H9 (cell line): ENCODE data around the gene SASS6. TPM values are rescaled to one million over a fixed set of nuclear protein-coding genes. Genes with fewer than 3 reads are reported as not detected.

Experiments
- DNase-seq: peaks from one replicate; pipeline ENCODE4 v3.0.0-alpha.2; 2017
- H2AFZ ChIP-seq: one replicate; pipeline ENCODE4 v1.6.1; 2013; ENCODE audit warnings: mild to moderate bottlenecking, low read length, control low read depth, moderate library complexity
- H2AK5ac ChIP-seq: 2 replicates; pipeline ENCODE4 v1.6.1; 2013; ENCODE audit warnings: low read length, control low read depth, mixed read lengths; ENCODE audit not compliant: insufficient read length
- H2BK120ac ChIP-seq: one replicate; pipeline ENCODE4 v1.6.1; 2013; ENCODE audit warnings: low read depth, mild to moderate bottlenecking, low read length, control low read depth, inconsistent platforms; ENCODE audit not compliant: poor library complexity, severe bottlenecking
- H2BK12ac ChIP-seq: 2 replicates; pipeline ENCODE4 v1.6.1; 2013; ENCODE audit warnings: low read length, control low read depth, mixed read lengths, low read depth; ENCODE audit not compliant: insufficient read length
- H2BK15ac ChIP-seq: 2 replicates; pipeline ENCODE4 v1.6.1; 2013; ENCODE audit warnings: low read depth, low read length, control low read depth
- H2BK20ac ChIP-seq: one replicate; pipeline ENCODE4 v1.6.1; 2013; ENCODE audit warnings: low read depth, mild to moderate bottlenecking, low read length, control low read depth, inconsistent platforms; ENCODE audit not compliant: poor library complexity, severe bottlenecking
- H2BK5ac ChIP-seq: 2 replicates; pipeline ENCODE4 v1.6.1; 2013; ENCODE audit warnings: low read length, control low read depth, mixed read lengths; ENCODE audit not compliant: insufficient read length
- H3K14ac ChIP-seq: 2 replicates; pipeline ENCODE4 v1.6.1; 2013; ENCODE audit warnings: low read length, control low read depth; ENCODE audit not compliant: insufficient read depth
- H3K18ac ChIP-seq: 2 replicates; pipeline ENCODE4 v1.6.1; 2013; ENCODE audit warnings: low read depth, mild to moderate bottlenecking, mixed read lengths, low read length, control low read depth; ENCODE audit not compliant: insufficient read length
- H3K23ac ChIP-seq: 2 replicates; pipeline ENCODE4 v1.6.1; 2013; ENCODE audit warnings: low read length, control low read depth, mixed read lengths, low read depth; ENCODE audit not compliant: insufficient read length
- H3K23me2 ChIP-seq: 2 replicates; pipeline ENCODE4 v1.6.1; 2013; ENCODE audit warnings: low read depth, mild to moderate bottlenecking, mixed read lengths, low read length, control low read depth; ENCODE audit not compliant: insufficient read length, poor library complexity, severe bottlenecking
- H3K27ac ChIP-seq: 2 replicates; pipeline ENCODE4 v1.5.1; 2013; ENCODE audit warnings: low read length, control low read depth, mixed read lengths, low read depth; ENCODE audit not compliant: insufficient read length
- H3K27me3 ChIP-seq: 2 replicates; pipeline ENCODE4 v1.6.1; 2013; ENCODE audit warnings: low read length, control low read depth, inconsistent platforms; ENCODE audit not compliant: insufficient read depth
- H3K4ac ChIP-seq: 2 replicates; pipeline ENCODE4 v1.6.1; 2013; ENCODE audit warnings: low read depth, mild to moderate bottlenecking, control low read depth, inconsistent platforms, low read length, moderate library complexity
- H3K4me1 ChIP-seq: 2 replicates; pipeline ENCODE4 v1.6.1; 2013; ENCODE audit warnings: low read length, control low read depth, inconsistent platforms; ENCODE audit not compliant: insufficient read depth
- H3K4me2 ChIP-seq: 2 replicates; pipeline ENCODE4 v1.6.1; 2013; ENCODE audit warnings: low read length, control low read depth, mixed read lengths; ENCODE audit not compliant: insufficient read length, insufficient read depth
- H3K56ac ChIP-seq: 2 replicates; pipeline ENCODE4 v1.6.1; 2013; ENCODE audit warnings: low read depth, mild to moderate bottlenecking, mixed read lengths, low read length, control low read depth; ENCODE audit not compliant: insufficient read length
- H3K79me1 ChIP-seq: 2 replicates; pipeline ENCODE4 v1.6.1; 2013; ENCODE audit warnings: low read depth, mild to moderate bottlenecking, moderate library complexity, low read length, control low read depth, inconsistent platforms; ENCODE audit not compliant: insufficient read depth, poor library complexity, severe bottlenecking
- H3K79me2 ChIP-seq: 2 replicates; pipeline ENCODE4 v1.6.1; 2013; ENCODE audit warnings: low read length, control low read depth, inconsistent platforms; ENCODE audit not compliant: insufficient read depth
- H3K9ac ChIP-seq: 2 replicates; pipeline ENCODE4 v1.6.1; 2013; ENCODE audit warnings: low read length, control low read depth, mixed read lengths; ENCODE audit not compliant: insufficient read length; ENCODE audit errors: extremely low read depth
- H3K9me3 ChIP-seq: one replicate; pipeline ENCODE4 v1.6.1; 2013; ENCODE audit warnings: low read depth, low read length, inconsistent platforms; ENCODE audit not compliant: control insufficient read depth
- H3T11ph ChIP-seq: one replicate; pipeline ENCODE4 v1.6.1; 2013; ENCODE audit warnings: mild to moderate bottlenecking, low read length, control low read depth, inconsistent platforms
- H4K20me1 ChIP-seq: one replicate; pipeline ENCODE4 v1.6.1; 2013; ENCODE audit not compliant: control insufficient read depth, insufficient read length, insufficient read depth
- H4K5ac ChIP-seq: 2 replicates; pipeline ENCODE4 v1.6.1; 2013; ENCODE audit warnings: low read depth, mild to moderate bottlenecking, mixed read lengths, low read length, control low read depth; ENCODE audit not compliant: insufficient read length
- H4K8ac ChIP-seq: replicated peaks from 2 replicates; pipeline ENCODE4 v1.6.1; 2013; ENCODE audit warnings: low read length, control low read depth, mixed read lengths, low read depth; ENCODE audit not compliant: insufficient read length
- H4K91ac ChIP-seq: 2 replicates; pipeline ENCODE4 v1.6.1; 2013; ENCODE audit warnings: low read depth, mild to moderate bottlenecking, moderate library complexity, mixed read lengths, low read length, control low read depth; ENCODE audit not compliant: insufficient read length
- H3K27ac Mint-ChIP-seq, 3 experiments: 2 replicates in 2 of 3; 3 replicates in 1 of 3; pipeline ENCODE4 v1.8.0; 2020 to 2021; ENCODE audit warnings: mixed read lengths in 3 of 3, mild to moderate bottlenecking in 1 of 3, moderate library complexity in 1 of 3
- H3K27me3 Mint-ChIP-seq: 2 replicates; pipeline ENCODE4 v1.8.0; 2021; ENCODE audit warnings: low read depth, mild to moderate bottlenecking, moderate library complexity, mixed read lengths
- H3K36me3 Mint-ChIP-seq, 3 experiments: 2 replicates in 2 of 3; 3 replicates in 1 of 3; pipeline ENCODE4 v1.8.0; 2020 to 2021; ENCODE audit warnings: low read depth in 3 of 3, mixed read lengths in 3 of 3; ENCODE audit not compliant: insufficient read depth in 1 of 3
- H3K4me1 Mint-ChIP-seq, 2 experiments: 2 replicates each; pipeline ENCODE4 v1.8.0; 2020; ENCODE audit warnings: mixed read lengths in 2 of 2
- H3K4me3 Mint-ChIP-seq, 2 experiments: 2 replicates in 1 of 2; 3 replicates in 1 of 2; pipeline ENCODE4 v1.8.0; 2020 to 2021; ENCODE audit warnings: mild to moderate bottlenecking in 2 of 2, mixed read lengths in 2 of 2, moderate library complexity in 1 of 2
- H3K9me3 Mint-ChIP-seq, 2 experiments: 2 replicates in 1 of 2; 3 replicates in 1 of 2; pipeline ENCODE4 v1.8.0; 2020; ENCODE audit warnings: mild to moderate bottlenecking in 2 of 2, mixed read lengths in 2 of 2, moderate library complexity in 1 of 2
- WGBS: extraction: QIAGEN DNeasy Blood & Tissue Kit; methylation state at CpG from one replicate; pipeline ENCODE4 v1.1.7; 2013; ENCODE audit warnings: missing lambda C conversion rate, low lambda C conversion rate, mixed read lengths; ENCODE audit not compliant: insufficient read length; ENCODE audit errors: extremely low coverage; 5-methylcytosine and 5-hydroxymethylcytosine counted together
- total RNA-seq: library from RNA; stranded (reverse); gene quantifications from 2 replicates; pipeline ENCODE4 v1.2.1, GENCODE V29; 2021
- TF ChIP-seq, protein P1 (sequence below): fragments of 200-600 bp; sonication (generic); conservative IDR thresholded peaks from 3 replicates; pipeline ENCODE4 v1.8.0; 2021; ENCODE audit warnings: antibody characterized with exemption, mild to moderate bottlenecking

The SASS6 gene
- total RNA-seq, 1 experiment from 2014 or later, result 15.2 TPM

GRCh38 chr1:100035214-100035613, 97.5 kb downstream of the SASS6 start:
- Histone ChIP-seq H3K79me2 (peaks cover 11% of the 10 kb centered on the region; the same call in 1 of the 2 replicates), H3K9me3 (no peaks in the 10 kb centered on the region), H4K91ac (no peak overlapping the region), H2BK12ac (no peak overlapping the region), H4K20me1 (no peaks in the 10 kb centered on the region), H3K79me1 (no peaks in the 10 kb centered on the region), H3K18ac (no peak overlapping the region), H2BK120ac (no peak overlapping the region), H3K9ac (no peak overlapping the region), H3K4me1 (no peaks in the 10 kb centered on the region; the same call in none of the 2 replicates), H3K27me3 (no peaks in the 10 kb centered on the region), H4K8ac (no peak overlapping the region), H2AFZ (no peak overlapping the region), H2AK5ac (no peak overlapping the region), H2BK5ac (no peak overlapping the region), H3T11ph (no peak overlapping the region), H3K23ac (no peak overlapping the region), H2BK15ac (no peak overlapping the region), H3K27ac (no peak overlapping the region), H4K5ac (no peak overlapping the region), H3K14ac (no peak overlapping the region), H3K56ac (no peak overlapping the region), H3K4ac (no peak overlapping the region), H3K23me2 (peaks cover 5% of the 10 kb centered on the region), H3K4me2 (no peak overlapping the region), H2BK20ac (no peak overlapping the region)
- peaks cover 2 to 9% (median 5%) of the 10 kb centered on the region in 3 experiments; a peak in 6 of 7 replicates for H3K36me3 Mint-ChIP-seq
- H3K4me1 Mint-ChIP-seq, result peaks cover 16 to 26% of the 10 kb centered on the region in 2 experiments
- no peaks in the 10 kb centered on the region; a peak in 1 of 5 replicates for H3K9me3 Mint-ChIP-seq
- TF ChIP-seq, protein P1, sequence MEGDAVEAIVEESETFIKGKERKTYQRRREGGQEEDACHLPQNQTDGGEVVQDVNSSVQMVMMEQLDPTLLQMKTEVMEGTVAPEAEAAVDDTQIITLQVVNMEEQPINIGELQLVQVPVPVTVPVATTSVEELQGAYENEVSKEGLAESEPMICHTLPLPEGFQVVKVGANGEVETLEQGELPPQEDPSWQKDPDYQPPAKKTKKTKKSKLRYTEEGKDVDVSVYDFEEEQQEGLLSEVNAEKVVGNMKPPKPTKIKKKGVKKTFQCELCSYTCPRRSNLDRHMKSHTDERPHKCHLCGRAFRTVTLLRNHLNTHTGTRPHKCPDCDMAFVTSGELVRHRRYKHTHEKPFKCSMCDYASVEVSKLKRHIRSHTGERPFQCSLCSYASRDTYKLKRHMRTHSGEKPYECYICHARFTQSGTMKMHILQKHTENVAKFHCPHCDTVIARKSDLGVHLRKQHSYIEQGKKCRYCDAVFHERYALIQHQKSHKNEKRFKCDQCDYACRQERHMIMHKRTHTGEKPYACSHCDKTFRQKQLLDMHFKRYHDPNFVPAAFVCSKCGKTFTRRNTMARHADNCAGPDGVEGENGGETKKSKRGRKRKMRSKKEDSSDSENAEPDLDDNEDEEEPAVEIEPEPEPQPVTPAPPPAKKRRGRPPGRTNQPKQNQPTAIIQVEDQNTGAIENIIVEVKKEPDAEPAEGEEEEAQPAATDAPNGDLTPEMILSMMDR, result no peak
- WGBS, result no CpG with 5 or more reads among the region's 1 CpG
- no peaks in the 10 kb centered on the region for H3K27me3 Mint-ChIP-seq
- DNase-seq, result no peak
- peak overlapping the region in 1 of 2 experiments; percentile 60; a peak in 1 of 5 replicates for H3K4me3 Mint-ChIP-seq
- H3K27ac Mint-ChIP-seq, result peak overlapping the region in 1 of 3 experiments; percentile 36; a peak in 1 of 7 replicates
